Inflammatory macrophage treated with lipopolysaccharide for 1 hour (primary cell): Measurements from ENCODE around the gene DNAH2.
"Not testable (repeated sequence)": the region's sequence is repeated elsewhere in the genome, so short reads cannot be mapped to it uniquely, and the experiment has no call there.

ENCODE experiments used
- DNase-seq, 2 donors: peaks; one replicate each; pipeline ENCODE4 v3.0.0-alpha.2; 2020 to 2022

Gene DNAH2

DNA sequence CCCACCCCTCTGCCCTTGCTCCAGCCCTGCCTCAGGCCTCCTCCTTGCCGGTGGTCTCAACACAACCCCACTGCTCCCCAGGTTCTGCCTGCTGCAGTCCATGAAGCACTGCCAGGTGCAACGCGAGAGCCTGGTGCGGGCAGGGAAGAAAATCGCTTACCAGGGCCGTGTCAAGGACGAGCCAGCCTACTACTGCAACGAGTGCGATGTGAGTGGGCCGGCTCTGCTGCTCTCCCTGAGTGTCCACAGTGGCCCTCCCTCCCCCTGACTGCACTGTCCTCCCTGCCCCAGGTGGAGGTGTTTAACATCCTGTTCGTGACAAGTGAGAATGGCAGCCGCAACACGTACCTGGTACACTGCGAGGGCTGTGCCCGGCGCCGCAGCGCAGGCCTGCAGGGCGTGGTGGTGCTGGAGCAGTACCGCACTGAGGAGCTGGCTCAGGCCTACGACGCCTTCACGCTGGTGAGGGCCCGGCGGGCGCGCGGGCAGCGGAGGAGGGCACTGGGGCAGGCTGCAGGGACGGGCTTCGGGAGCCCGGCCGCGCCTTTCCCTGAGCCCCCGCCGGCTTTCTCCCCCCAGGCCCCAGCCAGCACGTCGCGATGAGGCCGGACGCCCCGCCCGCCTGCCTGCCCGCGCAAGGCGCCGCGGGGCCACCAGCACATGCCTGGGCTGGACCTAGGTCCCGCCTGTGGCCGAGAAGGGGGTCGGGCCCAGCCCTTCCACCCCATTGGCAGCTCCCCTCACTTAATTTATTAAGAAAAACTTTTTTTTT lies 135.6 kb downstream of the DNAH2 start:
- DNase-seq = no peak

DNA sequence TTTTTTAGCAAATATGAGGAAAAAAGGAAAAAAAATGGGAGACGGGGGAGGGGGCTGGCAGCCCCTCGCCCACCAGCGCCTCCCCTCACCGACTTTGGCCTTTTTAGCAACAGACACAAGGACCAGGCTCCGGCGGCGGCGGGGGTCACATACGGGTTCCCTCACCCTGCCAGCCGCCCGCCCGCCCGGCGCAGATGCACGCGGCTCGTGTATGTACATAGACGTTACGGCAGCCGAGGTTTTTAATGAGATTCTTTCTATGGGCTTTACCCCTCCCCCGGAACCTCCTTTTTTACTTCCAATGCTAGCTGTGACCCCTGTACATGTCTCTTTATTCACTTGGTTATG lies 136.1 kb downstream of the DNAH2 start:
- no peak for DNase-seq

DNA sequence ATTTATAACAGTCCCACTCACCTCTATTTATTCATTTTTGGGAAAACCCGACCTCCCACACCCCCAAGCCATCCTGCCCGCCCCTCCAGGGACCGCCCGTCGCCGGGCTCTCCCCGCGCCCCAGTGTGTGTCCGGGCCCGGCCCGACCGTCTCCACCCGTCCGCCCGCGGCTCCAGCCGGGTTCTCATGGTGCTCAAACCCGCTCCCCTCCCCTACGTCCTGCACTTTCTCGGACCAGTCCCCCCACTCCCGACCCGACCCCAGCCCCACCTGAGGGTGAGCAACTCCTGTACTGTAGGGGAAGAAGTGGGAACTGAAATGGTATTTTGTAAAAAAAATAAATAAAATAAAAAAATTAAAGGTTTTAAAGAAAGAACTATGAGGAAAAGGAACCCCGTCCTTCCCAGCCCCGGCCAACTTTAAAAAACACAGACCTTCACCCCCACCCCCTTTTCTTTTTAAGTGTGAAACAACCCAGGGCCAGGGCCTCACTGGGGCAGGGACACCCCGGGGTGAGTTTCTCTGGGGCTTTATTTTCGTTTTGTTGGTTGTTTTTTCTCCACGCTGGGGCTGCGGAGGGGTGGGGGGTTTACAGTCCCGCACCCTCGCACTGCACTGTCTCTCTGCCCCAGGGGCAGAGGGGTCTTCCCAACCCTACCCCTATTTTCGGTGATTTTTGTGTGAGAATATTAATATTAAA lies 136.7 kb downstream of the DNAH2 start:
- DNase-seq = no peak

DNA sequence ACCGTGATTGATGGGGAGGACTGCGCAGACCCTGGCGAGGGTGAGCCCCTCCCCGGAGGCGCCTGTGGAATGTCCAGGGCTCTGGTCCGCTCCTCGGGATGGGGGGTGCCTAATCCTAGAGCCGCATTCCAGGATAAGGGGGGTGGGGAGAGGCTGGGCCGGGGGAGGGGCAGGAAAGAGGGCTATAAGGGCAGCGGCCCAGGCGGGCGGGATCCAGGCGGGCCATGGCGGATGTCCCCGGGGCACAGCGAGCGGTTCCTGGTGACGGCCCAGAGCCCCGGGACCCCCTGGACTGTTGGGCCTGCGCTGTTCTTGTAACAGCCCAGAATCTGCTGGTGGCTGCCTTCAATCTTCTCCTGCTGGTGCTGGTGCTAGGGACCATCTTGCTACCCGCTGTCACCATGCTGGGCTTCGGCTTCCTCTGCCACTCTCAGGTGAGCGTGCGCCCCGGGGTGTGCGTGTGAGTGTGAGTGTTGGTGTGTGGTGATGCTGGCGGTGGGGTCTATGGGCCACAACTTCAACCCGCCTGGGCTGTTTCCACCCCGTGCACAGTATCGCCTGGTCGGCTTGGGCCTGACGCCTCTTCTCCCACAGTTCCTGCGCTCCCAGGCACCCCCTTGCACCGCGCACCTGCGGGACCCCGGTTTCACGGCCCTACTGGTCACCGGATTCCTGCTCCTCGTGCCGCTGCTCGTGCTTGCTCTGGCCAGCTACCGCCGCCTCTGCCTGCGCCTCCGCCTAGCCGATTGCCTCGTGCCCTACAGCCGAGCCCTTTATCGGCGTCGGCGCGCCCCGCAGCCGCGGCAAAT lies 137.5 kb downstream of the DNAH2 start, which contains the start of gene TMEM88:
TMEM88 (plus strand) TSS at position 216 of the 809 bp plus-strand sequence; CDS start at position 225, 9 bp downstream.
- DNase-seq = no peak

DNA sequence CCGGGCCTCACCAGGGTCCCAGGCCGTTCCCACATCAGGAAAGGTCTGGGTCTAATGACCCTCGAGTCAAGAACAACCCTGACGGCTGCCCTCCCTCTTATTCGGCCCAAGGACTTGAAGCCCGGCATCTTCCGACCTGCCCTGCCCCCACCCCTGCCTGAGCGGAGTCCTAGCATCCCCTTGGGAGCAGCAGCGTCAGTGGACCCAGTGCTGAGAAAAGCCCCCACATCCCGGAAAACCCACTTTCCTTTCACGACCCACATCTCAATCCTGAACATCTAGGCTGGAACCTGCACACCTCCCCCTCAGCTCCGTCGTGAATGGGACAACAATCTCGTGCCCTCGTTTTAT lies 138.1 kb downstream of the DNAH2 start:
- DNase-seq = no peak

DNA sequence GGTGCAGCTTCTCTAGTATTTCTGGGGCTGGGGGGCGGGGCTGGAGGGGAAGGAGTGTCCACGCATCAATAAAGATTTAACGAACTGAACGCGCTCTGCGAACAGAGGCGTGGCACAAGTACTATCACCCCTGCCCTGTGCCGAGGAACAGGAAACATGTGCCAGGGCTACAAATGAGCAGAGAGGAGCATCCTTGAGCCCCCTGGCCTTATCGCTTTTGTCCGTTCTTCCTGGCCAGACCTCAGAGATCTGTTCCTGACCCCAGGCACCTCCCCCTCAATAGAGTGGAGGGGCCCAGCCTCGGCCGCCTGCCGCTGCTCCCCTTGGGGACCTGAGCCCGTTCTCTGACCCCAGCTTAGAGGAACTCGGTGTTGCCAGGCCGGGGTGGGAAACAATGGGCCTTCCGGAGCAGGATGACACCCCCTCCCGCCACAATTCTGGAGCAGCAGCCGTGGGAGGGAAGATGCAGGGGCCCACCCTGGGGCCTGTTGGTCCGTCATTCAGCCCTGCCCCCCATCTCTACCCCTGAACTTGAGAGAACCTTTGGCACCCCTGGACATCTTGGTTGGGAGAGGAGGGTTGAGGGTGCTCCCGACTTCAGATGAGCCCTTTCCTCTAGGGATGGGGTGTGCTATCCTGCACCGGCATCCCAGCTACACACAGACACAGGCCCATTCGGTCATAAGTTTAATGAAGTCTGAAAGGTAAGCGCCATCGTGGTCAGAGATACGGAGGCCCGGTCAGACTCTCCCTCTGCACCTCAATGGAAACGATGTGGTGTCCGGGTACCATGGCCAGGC lies 138.7 kb downstream of the DNAH2 start:
- peak in 1 of 2 donors; percentile 25 for DNase-seq

DNA sequence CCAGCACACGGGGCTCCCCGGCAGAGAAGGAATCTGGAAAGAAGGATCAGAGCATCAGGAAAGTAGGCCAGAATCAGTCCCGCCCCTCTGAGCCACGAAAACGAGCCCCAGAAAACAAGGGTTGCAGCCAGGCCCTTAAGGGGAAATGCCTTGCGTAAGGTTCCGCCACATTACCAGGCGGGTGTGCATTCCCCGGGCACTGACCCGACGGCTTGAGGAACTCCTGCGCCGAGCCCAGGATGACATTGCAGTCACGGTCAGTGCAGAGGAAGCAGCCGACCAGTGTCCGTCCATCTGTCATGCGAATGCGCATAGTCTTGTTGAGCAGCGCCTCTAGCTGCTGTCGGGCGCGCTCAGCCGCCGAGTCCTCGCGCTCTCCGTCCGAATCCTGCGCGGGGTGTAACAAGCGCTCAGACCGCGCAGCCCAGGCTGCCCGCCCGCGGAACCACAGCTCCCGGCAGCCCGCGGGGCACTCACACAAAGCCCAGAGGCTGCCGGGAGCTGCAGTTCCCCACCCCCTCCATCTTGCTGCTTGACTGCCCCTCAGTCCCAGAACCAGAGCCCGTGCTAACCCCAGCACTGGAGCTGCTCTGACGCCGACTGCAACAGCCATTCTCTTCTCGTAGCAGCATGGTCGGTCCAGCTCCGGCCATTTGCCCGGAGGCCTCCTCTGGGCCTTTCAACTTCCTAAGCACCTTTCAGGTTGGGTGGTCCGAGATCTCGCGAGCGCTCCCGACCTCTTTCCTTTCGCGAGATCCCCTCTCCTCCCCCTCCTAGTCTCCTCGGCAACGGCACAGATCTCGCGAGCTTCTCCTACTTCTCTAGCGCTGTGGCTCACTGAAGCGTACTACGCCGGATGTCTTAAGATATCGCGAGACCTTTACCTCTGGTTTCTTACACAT lies 139.5 kb downstream of the DNAH2 start, which contains the start of gene NAA38:
NAA38 (minus strand) TSS at position 749 of the 902 bp plus-strand sequence; CDS start at position 653, 96 bp downstream.
- peak; percentile 94 to 95 for DNase-seq

DNA sequence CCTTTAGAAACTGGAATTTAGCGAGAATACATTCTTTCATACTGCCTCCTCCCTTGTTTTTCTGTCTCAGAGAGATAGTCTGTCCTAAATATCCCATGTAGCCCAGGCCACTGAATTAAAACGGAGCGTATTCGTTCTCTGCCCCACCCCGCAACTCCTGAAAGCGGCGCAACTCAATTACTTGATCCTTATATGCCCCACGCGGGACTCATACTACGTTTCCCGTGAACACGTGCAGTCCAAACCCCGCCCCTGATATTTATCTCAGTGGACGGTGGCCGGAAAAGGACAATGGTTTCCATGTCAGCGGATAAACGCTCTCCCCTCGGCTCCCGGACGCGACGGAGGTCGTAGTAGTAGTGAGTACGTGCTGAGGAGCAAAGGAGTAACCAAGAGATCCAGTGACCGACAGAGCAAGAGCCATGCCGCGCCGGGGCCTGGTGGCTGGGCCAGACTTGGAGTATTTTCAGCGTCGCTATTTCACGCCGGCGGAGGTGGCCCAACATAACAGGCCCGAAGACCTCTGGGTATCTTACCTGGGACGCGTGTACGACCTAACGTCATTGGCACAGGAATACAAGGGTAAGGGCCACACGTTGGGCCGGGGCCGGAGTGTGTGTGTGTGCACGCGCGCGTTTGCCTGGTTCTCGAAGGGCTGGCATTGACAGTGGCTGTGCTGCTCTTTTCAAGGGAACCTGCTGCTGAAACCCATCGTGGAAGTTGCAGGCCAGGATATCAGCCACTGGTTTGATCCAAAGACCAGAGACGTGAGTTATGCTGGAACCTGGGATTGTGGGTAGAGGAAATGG lies 140.4 kb downstream of the DNAH2 start, which contains the start of gene CYB5D1:
CYB5D1 (plus strand) TSS at position 291 of the 809 bp plus-strand sequence; CDS start at position 423, 132 bp downstream.
- DNase-seq = peak; percentile 78 to 92

DNA sequence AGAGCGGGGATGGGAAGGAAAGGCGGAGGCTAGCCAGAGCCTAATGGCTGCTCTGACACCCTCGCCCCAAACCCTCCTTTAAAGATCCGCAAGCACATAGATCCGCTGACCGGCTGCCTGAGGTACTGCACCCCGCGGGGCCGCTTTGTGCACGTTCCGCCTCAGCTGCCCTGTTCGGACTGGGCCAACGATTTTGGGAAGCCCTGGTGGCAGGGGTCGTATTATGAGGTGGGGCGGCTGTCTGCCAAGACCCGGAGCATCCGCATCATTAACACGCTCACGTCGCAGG lies 140.9 kb downstream of the DNAH2 start:
- peak in 1 of 2 donors; percentile 32 for DNase-seq

DNA sequence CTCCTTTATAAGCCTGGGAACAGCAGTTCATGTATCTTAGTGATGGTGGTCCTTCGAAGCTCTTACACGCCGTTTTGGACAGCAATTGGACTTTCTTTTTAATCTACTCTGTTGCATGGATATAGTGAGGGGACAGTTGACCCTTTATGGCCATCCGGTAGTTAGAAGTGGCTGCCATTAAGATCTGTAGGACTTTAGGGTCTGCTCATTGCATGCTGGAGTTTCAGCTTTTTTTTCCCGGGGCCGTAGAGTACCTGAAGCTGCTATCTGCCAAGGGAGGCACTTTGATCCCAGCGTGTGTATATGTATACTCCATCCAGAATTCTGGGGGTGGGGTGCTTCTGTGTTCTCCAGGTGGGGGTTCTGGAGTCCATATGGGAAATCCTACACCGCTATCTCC lies 141.5 kb downstream of the DNAH2 start:
- no peak for DNase-seq

DNA sequence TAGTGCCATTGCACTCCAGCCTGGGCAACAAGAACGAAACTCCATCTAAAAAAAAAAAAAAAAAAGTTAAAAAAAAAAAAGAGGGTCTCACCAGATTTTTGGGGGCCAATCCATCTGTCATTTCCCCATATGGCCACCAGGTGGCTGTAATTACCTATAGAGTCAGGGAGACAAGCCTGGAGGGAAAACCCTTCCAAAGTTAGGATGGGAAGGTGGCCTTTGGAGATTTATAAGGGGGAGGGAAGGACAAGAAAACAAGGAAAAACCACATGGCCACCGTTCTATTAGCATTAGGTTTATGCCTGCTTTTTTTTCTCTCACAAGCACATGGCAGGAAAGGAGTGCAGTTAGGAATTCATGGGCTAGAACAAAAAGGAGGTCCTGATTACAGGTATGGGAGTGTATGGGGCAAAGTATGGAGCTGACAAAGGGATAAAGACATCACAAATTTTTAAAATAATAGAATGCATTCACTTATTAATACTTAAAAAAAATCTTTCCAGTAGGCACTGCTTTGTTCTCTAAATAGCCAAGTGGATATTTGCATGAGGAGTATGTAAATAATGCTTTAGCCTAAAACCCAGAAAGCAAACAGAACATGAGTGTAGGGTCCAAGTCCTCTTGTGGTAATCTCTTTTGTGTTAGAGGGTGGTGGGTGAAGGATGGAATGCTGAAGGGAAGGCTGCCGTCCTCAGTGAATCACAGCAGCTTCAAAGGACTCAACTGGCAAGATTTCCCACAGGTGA lies 145.3 kb downstream of the DNAH2 start:
- peak in 1 of 2 donors; percentile 51 for DNase-seq

DNA sequence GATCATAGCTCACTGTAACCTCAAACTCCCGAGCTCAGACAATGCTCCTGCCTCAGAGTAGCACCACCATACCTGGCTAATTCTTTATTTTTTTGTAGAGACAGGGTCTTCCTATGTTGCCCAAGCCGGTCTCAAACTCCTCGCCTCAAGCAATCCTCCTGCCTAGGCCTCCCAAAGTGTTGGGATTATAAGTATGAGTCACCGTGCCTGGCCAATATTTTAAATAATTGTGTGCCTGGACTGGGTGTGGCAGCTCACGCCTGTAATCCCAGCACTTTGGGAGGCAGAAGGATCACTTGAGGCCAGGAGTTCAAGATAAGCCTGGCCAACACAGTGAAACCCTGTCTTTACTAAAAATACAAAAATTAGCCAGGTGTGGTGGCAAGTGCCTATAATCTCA lies 146.8 kb downstream of the DNAH2 start:
- not testable (repeated sequence) for DNase-seq

DNA sequence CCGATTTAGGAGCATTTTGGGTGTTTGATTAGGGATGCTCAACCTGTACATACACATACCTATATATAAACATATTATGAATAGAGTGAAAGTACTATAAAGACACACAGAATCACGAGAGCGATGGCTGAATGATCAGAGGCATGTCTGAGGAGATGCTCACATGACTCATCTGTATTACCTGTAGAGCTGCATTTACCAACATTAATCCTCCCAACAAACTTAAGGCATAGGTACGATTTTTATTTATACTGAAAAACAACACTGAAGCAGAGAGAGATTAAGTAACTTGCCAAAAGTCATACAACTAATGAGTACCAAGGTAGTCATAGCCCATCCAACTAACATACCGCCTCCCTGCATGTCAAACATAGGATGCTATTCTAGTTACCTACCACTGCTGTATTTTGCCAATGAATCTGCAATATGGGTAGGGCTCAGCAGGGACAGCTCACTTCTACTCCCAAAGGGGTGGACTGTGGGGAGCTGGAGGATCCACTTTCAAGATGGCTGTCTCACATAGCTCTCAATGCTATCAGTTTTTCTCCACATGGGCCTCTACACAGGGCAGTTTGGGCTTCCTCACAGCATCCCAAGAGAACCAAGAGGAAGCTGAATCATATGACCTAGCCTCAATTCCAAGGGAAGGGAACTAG lies 147.6 kb downstream of the DNAH2 start:
- no peak for DNase-seq

DNA sequence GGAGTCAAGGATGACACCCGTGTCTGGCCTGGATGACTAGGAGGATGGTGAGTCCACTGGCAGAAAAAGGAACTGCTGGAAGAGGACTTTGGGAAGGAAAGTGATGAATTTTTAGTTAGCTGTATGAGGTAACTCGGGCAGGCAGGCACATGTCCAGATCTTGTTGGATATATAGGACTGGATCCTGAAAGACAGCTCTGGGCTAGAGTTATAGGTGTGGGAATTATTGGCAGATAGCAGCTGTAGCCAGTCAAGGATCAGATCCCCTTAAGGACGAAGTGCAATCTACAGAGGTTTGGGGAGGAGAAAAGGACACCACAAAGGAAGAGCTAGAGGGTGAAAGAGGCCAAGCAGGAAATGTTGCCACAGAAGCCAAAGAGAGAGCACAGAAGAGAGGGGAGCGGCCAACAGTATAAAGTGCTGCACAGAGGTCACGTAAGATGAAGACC lies 150.4 kb downstream of the DNAH2 start:
- DNase-seq = peak in 1 of 2 donors; percentile 40

DNA sequence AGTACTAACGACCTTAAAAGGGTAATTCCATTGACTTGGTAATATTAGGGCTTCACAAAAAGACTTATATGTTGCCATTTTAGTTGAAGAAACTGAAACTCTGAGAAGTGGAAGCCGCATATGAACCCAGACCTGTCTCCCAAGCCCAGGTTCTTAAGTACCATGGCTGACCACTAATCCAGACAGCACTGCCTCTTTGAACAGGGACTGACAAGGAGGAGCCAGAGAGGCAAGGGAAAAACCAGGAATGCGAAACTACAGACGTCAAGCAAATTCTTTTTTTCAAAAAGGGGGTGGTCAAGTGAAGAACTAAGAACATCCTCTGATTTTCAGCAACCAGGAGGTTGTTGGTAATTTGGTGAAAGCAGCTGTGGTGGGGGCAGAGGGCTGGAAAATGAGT lies 155.5 kb downstream of the DNAH2 start:
- no peak for DNase-seq

DNA sequence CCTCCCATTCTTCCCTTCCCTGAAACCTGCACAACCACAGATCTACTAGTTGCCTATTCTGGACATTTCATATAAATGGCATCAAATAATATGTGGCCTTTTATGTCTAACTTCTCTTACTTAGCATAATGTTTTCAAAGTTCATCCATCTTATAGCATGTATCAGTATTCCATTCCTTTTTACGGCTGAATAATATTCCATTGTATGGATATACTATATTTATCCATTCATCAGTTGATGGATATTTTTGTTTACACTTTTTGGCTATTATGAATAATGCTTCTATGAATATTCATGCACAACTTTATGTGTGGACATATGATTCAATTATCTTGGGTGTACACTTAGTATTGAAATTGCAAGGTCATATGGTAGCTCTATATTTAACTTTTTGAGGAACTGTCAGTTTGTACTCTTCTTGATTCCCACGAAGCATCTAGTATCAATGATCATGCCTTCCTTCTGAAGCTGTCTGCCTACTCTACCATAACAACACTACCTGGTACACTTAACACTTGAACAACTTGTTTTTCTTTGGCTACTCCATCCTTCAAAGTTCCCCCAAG lies 158.3 kb downstream of the DNAH2 start:
- DNase-seq = no peak

DNA sequence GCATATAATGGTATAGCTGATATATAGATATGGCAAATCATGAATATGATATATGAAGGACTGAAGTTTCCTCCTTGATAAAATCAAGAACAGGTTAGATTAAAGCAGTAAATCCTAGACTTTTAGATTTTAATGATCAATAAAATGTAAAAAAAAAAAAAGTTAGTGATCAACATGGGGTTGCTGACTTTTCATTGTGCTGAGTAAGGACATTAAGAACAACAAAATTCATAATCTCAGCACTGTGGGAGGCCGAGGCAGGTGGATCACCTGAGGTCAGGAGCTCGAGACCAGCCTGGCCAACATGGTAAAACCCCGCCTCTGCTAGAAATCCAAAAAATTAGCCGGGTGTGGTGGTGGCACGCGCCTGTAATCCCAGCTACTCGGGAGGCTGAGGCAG lies 160.7 kb downstream of the DNAH2 start:
- DNase-seq = no peak

DNA sequence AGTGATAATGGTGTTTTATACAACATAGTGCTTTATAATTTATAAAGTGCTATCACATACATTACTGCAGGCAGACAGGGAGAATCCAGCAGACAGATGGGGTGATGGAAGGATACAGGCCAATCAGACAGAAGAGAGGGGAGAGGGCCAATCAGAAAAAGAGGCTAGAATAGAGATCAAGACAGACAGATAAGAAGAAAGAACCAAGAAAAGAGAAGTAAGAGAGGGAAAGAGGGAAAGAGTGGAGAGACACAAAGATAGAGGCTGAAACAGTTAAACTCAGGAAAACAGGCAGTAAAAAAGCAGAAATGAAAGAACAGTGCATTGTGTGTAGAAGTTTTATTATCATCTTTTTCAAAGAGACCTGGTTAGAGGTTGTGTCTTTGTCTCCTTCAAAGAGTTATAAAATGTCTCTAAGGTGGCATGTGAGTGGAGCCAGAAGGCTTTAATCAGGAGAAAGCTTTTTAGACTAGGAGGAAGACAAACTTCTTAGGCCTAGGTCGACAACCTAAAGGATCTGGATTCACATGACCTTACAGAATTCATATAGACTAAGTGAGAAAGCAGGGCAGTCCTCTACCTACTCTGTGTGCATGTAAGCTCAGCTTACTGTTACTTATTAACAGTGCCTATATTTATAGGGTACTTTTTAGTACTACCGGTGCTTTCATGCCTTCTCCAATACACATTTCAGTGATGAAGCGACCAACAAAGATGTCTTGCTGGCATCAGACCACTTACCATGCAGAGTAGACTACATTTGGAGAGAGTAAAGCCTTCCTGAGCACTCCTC lies 162.7 kb downstream of the DNAH2 start:
- no peak for DNase-seq
